Stomach (tissue), 4 donors: ENCODE data around the gene SBDS.

ENCODE experiments used
- EP300 ChIP-seq: sonication (generic); formaldehyde crosslinking; IDR thresholded peaks from one replicate; pipeline ENCODE4 v1.6.1; 2017; ENCODE audit warnings: antibody characterized with exemption
- TF ChIP-seq, protein P1 (sequence below), 7 experiments: fragments of 450-650 bp in 4 of 7; fragments of 200-600 bp in 3 of 7; sonication (generic) in 3 of 7; IDR thresholded peaks; one replicate each; pipeline ENCODE4 v1.5.1; 2016 to 2019; ENCODE audit warnings: antibody characterized with exemption in 7 of 7, control low read depth in 2 of 7, mild to moderate bottlenecking in 1 of 7

DNA sequence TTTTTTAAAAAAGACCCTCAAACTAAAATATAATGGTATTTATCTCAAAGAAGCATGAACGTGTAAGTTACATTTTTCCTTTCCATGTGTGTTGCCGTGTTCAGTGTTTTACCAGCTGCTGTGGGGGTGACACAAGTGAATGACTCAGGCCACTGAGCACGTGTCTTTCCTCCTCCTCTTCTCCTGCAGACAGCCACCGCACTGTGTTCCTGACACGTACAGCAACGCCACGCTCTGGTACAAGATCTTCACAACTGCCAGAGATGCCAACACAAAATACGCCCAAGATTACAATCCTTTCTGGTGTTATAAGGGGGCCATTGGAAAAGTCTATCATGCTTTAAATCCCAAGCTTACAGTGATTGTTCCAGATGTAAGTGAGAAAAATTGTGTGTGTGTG, 44.6 kb downstream of the SBDS start:
- TF ChIP-seq, protein P1, sequence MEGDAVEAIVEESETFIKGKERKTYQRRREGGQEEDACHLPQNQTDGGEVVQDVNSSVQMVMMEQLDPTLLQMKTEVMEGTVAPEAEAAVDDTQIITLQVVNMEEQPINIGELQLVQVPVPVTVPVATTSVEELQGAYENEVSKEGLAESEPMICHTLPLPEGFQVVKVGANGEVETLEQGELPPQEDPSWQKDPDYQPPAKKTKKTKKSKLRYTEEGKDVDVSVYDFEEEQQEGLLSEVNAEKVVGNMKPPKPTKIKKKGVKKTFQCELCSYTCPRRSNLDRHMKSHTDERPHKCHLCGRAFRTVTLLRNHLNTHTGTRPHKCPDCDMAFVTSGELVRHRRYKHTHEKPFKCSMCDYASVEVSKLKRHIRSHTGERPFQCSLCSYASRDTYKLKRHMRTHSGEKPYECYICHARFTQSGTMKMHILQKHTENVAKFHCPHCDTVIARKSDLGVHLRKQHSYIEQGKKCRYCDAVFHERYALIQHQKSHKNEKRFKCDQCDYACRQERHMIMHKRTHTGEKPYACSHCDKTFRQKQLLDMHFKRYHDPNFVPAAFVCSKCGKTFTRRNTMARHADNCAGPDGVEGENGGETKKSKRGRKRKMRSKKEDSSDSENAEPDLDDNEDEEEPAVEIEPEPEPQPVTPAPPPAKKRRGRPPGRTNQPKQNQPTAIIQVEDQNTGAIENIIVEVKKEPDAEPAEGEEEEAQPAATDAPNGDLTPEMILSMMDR (IDR thresholded peaks at IDR 0.05), result no peak
- TF ChIP-seq EP300, result no peak
